IMR-90 (cell line): Measurements from ENCODE around the gene EPHB1.

ENCODE experiments used
- BHLHE40 ChIP-seq: fragments of 150-350 bp; IDR thresholded peaks from 2 replicates; pipeline ENCODE4 v1.6.1; 2016; ENCODE audit warnings: mild to moderate bottlenecking, low read depth, low read length
- CHD1 ChIP-seq: IDR thresholded peaks from 2 replicates; pipeline ENCODE4 v1.6.1; 2012; ENCODE audit warnings: low read depth, low read length, improper control_type of control experiment
- CTCF ChIP-seq: conservative IDR thresholded peaks from 2 replicates; pipeline ENCODE4 v1.5.1; 2012; ENCODE audit warnings: mild to moderate bottlenecking, low read depth, low read length, improper control_type of control experiment
- FOS ChIP-seq: fragments of 150-350 bp; IDR thresholded peaks from 2 replicates; pipeline ENCODE4 v1.6.1; 2016; ENCODE audit warnings: low read depth, low read length
- MAZ ChIP-seq: IDR thresholded peaks from 2 replicates; pipeline ENCODE4 v1.6.1; 2012; ENCODE audit warnings: low read depth, mild to moderate bottlenecking, low read length, improper control_type of control experiment, moderate library complexity, borderline replicate concordance
- MXI1 ChIP-seq: IDR thresholded peaks from 2 replicates; pipeline ENCODE4 v1.6.1; 2012; ENCODE audit warnings: low read depth, mild to moderate bottlenecking, low read length, moderate library complexity, borderline replicate concordance
- POLR2A ChIP-seq: IDR thresholded peaks from 2 replicates; pipeline ENCODE4 v1.6.1; 2012; ENCODE audit warnings: mild to moderate bottlenecking, low read depth, low read length
- RAD21 ChIP-seq: IDR thresholded peaks from 2 replicates; pipeline ENCODE4 v1.6.1; 2012; ENCODE audit warnings: low read length, improper control_type of control experiment
- RCOR1 ChIP-seq: IDR thresholded peaks from 2 replicates; pipeline ENCODE4 v1.6.1; 2012; ENCODE audit warnings: mild to moderate bottlenecking, low read length, improper control_type of control experiment; ENCODE audit not compliant: insufficient replicate concordance
- RFX5 ChIP-seq: IDR thresholded peaks from 2 replicates; pipeline ENCODE4 v1.8.0; 2012; ENCODE audit warnings: low read depth, mild to moderate bottlenecking, low read length, moderate library complexity
- USF2 ChIP-seq: fragments of 150-350 bp; IDR thresholded peaks from 2 replicates; pipeline ENCODE4 v1.6.1; 2017; ENCODE audit warnings: mild to moderate bottlenecking, antibody characterized with exemption, low read length, low read depth

GRCh38 chr3:135143474-135143873, 348.4 kb downstream of the EPHB1 start:
- no peak for TF ChIP-seq CTCF
- no peak for TF ChIP-seq POLR2A
- no peak for TF ChIP-seq CHD1
- no peak for TF ChIP-seq BHLHE40
- no peak for TF ChIP-seq MXI1
- TF ChIP-seq MAZ: no peak
- TF ChIP-seq RAD21: no peak
- no peak for TF ChIP-seq RCOR1
- TF ChIP-seq RFX5: no peak
- TF ChIP-seq USF2: no peak
- no peak for TF ChIP-seq FOS
